GM10266 (cell line): ENCODE data around the gene PPP2R5C.

Experiments used
- DNase-seq: peaks from one replicate; pipeline ENCODE4 v3.0.0; 2012; ENCODE audit errors: extremely low spot score
- TF ChIP-seq, protein P1 (sequence below): IDR thresholded peaks from 2 replicates; pipeline ENCODE4 v1.5.1; 2012; ENCODE audit warnings: mild to moderate bottlenecking, low read depth; ENCODE audit not compliant: control insufficient read depth, insufficient read depth; ENCODE audit errors: missing control alignments

Gene PPP2R5C

DNA sequence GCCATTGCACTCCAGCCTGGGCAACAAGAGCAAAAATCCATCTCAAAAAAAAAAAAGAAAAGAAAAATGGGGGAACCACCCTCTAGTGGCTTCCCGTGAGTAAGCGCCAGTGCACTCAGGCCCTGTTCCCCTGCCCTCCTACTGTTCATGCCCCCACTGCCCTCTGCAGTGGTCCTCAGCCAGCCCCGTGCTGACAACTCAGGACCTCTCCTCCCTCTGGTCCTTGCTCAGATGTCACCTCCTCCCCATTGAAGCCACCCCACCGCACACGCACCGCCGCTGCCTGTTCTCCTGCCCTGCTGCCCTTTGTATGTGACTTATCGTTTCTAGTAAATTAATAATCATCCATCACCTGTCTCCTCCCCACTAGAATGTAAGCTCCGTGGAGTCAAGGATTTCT is 144.1 kb downstream of the PPP2R5C start:
- DNase-seq = no peak
- TF ChIP-seq, protein P1, sequence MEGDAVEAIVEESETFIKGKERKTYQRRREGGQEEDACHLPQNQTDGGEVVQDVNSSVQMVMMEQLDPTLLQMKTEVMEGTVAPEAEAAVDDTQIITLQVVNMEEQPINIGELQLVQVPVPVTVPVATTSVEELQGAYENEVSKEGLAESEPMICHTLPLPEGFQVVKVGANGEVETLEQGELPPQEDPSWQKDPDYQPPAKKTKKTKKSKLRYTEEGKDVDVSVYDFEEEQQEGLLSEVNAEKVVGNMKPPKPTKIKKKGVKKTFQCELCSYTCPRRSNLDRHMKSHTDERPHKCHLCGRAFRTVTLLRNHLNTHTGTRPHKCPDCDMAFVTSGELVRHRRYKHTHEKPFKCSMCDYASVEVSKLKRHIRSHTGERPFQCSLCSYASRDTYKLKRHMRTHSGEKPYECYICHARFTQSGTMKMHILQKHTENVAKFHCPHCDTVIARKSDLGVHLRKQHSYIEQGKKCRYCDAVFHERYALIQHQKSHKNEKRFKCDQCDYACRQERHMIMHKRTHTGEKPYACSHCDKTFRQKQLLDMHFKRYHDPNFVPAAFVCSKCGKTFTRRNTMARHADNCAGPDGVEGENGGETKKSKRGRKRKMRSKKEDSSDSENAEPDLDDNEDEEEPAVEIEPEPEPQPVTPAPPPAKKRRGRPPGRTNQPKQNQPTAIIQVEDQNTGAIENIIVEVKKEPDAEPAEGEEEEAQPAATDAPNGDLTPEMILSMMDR = no peak

DNA sequence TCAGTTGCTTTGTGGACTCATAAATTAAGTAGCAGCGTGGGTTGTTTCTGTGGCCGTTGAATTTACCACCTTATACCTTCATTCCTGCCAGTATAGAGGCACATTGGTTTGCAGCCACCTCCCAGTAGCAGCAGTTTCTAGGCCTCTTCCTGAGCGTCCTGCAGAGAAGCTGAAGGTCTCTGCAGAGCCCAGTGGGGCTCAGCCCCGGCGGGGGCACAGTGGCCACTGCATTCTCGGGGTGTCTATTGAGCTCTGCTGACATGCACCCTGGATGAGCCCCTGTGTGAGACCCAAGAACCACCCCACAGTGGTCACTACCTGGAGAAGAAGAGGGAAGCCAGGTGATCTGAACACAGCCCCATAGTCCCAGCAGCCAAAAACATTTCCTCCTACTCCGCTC is 145.1 kb downstream of the PPP2R5C start:
- TF ChIP-seq, protein P1 = no peak

DNA sequence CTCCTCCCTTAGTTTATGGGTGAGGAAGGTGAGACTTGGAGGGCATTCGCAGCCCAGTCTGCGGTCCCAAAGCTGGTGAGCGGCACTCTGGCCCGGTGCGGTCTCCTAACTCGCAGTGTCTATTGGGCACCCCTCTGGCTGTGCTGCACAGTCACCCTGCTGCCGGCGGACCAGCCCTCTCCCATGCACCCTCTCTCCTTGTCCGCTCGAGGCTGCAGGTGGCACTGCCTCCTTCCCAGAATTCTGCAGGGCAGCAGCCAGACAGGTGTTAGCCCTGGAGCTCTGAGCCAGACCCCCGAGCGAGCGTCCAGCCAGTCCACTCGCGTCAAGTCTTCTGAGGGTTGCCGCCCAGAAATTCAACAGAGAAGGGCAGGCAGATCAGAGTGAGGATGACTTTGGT is 146.1 kb downstream of the PPP2R5C start:
- TF ChIP-seq, protein P1 = no peak
- DNase-seq = no peak

More for the DNA sequence above, 145.1 kb downstream of the PPP2R5C start:
- no peak for DNase-seq

DNA sequence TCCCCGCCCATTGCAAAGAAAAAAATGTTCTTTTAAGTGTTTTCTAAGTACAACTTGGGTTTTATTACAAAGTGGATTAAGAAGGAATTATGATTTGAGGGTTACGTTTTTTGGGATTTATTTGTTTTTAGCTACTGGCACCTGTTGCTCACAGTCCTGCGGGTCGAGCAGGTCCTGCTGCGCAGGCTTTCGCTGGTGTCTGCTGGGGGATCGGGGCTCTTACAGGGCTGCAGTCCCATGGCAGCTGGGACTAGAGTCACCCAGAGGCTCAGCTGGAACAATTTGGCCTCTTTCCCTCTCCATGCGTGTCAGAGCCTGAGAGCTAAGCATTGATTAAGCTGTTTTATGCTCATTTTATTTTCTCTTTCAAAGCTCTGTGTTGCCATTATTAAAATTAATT is 147.3 kb downstream of the PPP2R5C start:
- TF ChIP-seq, protein P1 = no peak
- no peak for DNase-seq

DNA sequence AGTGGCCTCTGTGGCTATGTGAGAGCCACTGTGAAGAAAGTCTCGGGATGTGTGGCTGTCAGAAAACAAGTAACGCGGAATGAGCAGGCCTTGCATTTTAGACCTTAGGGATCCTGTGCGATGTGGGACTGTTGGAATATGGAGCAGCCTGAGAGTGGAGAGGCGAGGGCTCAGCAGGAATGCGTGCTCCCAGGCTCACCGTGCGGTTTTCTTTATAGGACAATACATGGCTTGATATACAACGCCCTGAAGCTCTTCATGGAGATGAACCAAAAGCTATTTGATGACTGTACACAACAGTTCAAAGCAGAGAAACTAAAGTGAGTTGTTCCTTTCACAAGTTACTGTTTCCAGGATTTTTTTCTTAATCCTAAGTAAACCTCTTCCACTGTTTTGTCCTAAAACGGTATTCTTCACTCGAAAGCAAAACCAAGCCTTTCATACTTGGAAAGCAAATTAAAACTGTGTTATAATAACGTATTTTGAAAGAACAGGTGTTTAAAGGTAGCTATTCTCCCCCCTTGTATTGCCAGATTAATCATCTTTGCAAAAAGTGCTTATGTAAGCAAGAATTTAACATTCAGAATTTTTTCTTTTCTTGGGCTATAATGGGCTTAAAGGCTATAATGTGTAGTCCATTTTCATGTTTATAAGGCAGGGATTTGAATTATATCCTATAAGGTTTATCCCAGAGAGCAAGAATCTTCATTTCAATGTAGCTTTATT is 148.0 kb downstream of the PPP2R5C start:
- TF ChIP-seq, protein P1 = no peak
- no peak for DNase-seq

DNA sequence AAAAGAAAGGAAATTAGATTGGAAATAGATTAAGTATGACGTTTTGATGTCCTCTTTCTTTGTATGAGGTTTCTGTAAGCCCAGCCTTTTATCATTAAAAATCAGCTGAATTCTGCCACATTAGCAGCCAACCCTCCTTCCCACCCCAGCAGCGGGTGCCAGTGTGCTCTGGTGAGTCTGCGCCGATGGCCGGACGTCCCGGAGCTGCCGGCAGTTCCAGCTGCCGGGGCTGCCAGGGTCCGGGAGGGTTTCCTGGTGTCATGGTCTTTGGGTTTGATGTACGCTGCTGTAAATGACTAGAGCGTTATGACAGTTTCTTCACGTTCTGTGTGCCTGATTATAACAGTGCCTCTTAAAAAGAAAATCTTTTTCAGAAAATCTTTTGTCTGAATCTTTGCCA is 151.3 kb downstream of the PPP2R5C start:
- TF ChIP-seq, protein P1 = no peak
- DNase-seq = no peak

DNA sequence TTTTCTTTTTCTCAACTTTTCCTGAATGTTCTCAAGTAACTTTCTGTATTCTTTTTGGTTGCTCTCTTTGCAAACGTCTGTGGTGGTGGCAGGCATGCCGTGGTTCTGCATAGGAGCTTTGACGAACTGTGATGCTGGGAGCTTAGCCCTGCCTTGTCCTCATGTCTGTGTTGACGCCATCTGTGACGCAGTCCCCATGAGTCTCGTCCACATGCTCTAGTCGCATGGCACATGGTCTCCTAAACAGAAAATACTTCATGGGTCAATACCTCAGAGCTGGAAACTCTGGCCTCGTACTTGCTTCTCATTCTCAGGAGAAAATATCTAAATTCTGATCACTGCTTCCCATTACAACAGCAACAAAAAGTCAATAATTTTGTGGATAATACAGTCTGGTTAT is 152.6 kb downstream of the PPP2R5C start:
- no peak for DNase-seq
- TF ChIP-seq, protein P1 = no peak
